ENCODE results near the gene KCNK5.
A peak's percentile ranks its signal among the peaks of the same experiment; 100 is the strongest.

KCNK5 gene

DNA sequence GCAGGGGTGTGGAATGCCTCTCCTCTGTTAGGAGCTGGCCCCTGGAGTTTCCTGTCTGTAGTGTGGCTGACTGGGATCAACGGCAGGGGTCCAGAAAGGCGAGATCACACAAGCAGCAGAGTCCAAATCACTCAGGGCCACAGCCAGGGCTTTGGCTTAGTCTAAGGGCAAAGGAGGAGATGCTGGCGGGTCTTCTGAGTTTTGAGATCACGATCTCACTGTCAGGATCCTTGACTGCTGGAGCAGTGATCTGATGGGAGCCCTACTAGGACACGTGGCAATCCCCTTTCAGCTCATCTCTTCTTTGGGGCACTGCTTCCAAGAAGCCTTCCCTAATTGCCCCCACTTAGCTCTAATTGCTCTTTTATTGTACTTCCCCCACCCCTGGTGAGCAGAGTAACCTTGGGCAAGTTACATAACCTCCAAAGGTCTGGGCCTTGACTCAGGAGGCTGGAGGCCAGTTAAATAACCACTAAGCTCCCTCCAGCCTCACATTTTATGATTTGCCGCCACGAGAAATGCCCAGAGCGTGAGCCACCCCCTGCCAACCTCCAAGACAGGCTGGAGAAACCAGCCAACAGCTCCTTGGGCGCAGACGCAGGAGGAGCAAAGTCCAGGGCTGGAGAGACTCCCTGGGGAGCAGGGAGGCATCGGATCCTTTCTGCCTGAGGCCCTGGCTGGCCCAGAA, 12.0 kb downstream of the KCNK5 start (continued):
- TF ChIP-seq, protein P1, sequence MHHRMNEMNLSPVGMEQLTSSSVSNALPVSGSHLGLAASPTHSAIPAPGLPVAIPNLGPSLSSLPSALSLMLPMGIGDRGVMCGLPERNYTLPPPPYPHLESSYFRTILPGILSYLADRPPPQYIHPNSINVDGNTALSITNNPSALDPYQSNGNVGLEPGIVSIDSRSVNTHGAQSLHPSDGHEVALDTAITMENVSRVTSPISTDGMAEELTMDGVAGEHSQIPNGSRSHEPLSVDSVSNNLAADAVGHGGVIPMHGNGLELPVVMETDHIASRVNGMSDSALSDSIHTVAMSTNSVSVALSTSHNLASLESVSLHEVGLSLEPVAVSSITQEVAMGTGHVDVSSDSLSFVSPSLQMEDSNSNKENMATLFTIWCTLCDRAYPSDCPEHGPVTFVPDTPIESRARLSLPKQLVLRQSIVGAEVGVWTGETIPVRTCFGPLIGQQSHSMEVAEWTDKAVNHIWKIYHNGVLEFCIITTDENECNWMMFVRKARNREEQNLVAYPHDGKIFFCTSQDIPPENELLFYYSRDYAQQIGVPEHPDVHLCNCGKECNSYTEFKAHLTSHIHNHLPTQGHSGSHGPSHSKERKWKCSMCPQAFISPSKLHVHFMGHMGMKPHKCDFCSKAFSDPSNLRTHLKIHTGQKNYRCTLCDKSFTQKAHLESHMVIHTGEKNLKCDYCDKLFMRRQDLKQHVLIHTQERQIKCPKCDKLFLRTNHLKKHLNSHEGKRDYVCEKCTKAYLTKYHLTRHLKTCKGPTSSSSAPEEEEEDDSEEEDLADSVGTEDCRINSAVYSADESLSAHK (tag by site-specific recombination; IDR thresholded peaks at IDR 0.05) = no peak
- TF ChIP-seq, protein P2, sequence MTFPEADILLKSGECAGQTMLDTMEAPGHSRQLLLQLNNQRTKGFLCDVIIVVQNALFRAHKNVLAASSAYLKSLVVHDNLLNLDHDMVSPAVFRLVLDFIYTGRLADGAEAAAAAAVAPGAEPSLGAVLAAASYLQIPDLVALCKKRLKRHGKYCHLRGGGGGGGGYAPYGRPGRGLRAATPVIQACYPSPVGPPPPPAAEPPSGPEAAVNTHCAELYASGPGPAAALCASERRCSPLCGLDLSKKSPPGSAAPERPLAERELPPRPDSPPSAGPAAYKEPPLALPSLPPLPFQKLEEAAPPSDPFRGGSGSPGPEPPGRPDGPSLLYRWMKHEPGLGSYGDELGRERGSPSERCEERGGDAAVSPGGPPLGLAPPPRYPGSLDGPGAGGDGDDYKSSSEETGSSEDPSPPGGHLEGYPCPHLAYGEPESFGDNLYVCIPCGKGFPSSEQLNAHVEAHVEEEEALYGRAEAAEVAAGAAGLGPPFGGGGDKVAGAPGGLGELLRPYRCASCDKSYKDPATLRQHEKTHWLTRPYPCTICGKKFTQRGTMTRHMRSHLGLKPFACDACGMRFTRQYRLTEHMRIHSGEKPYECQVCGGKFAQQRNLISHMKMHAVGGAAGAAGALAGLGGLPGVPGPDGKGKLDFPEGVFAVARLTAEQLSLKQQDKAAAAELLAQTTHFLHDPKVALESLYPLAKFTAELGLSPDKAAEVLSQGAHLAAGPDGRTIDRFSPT (tag by site-specific recombination; IDR thresholded peaks at IDR 0.05) = no peak
- TF ChIP-seq ZNF600 (tag by site-specific recombination; IDR thresholded peaks at IDR 0.05) (no peak), ZNF19 (tag by site-specific recombination; IDR thresholded peaks at IDR 0.05; ENCODE audit: low read depth) (no peak), ZNF423 (tag by site-specific recombination; IDR thresholded peaks at IDR 0.05) (peak; percentile 77), ZNF629 (tag by site-specific recombination; IDR thresholded peaks at IDR 0.05) (no peak), SCRT1 (tag by site-specific recombination; IDR thresholded peaks at IDR 0.05; ENCODE audit: borderline replicate concordance) (no peak), YY2 (tag by site-specific recombination; IDR thresholded peaks at IDR 0.05) (no peak), ZNF24 (tag by site-specific recombination; IDR thresholded peaks at IDR 0.05) (no peak), ZNF324 (tag by site-specific recombination; IDR thresholded peaks at IDR 0.05) (no peak), ZNF791 (tag by site-specific recombination; IDR thresholded peaks at IDR 0.05) (no peak), ZNF239 (tag by site-specific recombination; IDR thresholded peaks at IDR 0.05) (no peak), ZNF561 (tag by site-specific recombination; IDR thresholded peaks at IDR 0.05; ENCODE audit: borderline replicate concordance) (no peak), ZNF433 (tag by site-specific recombination; IDR thresholded peaks at IDR 0.05; ENCODE audit: low read depth) (no peak), ZNF404 (tag by site-specific recombination; IDR thresholded peaks at IDR 0.05) (no peak), ZNF747 (tag by site-specific recombination; IDR thresholded peaks at IDR 0.05) (no peak), GFI1B (tag by site-specific recombination; IDR thresholded peaks at IDR 0.05) (no peak), ZNF624 (tag by site-specific recombination; IDR thresholded peaks at IDR 0.05) (no peak), GLI2 (tag by site-specific recombination; IDR thresholded peaks at IDR 0.05; ENCODE audit: borderline replicate concordance, low read depth) (no peak), ZIC2 (tag by site-specific recombination; IDR thresholded peaks at IDR 0.05) (peak; percentile 85), ZNF664 (tag by site-specific recombination; IDR thresholded peaks at IDR 0.05) (peak; percentile 13; the same call in 1 of the 2 replicates), ZNF335 (tag by site-specific recombination; conservative IDR thresholded peaks at IDR 0.05) (no peak), ZNF211 (tag by site-specific recombination; IDR thresholded peaks at IDR 0.05; ENCODE audit: low read depth) (no peak)
- TF ChIP-seq, protein P3, sequence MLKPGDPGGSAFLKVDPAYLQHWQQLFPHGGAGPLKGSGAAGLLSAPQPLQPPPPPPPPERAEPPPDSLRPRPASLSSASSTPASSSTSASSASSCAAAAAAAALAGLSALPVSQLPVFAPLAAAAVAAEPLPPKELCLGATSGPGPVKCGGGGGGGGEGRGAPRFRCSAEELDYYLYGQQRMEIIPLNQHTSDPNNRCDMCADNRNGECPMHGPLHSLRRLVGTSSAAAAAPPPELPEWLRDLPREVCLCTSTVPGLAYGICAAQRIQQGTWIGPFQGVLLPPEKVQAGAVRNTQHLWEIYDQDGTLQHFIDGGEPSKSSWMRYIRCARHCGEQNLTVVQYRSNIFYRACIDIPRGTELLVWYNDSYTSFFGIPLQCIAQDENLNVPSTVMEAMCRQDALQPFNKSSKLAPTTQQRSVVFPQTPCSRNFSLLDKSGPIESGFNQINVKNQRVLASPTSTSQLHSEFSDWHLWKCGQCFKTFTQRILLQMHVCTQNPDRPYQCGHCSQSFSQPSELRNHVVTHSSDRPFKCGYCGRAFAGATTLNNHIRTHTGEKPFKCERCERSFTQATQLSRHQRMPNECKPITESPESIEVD (tag by site-specific recombination; IDR thresholded peaks at IDR 0.05) = no peak
- TF ChIP-seq, protein P4, sequence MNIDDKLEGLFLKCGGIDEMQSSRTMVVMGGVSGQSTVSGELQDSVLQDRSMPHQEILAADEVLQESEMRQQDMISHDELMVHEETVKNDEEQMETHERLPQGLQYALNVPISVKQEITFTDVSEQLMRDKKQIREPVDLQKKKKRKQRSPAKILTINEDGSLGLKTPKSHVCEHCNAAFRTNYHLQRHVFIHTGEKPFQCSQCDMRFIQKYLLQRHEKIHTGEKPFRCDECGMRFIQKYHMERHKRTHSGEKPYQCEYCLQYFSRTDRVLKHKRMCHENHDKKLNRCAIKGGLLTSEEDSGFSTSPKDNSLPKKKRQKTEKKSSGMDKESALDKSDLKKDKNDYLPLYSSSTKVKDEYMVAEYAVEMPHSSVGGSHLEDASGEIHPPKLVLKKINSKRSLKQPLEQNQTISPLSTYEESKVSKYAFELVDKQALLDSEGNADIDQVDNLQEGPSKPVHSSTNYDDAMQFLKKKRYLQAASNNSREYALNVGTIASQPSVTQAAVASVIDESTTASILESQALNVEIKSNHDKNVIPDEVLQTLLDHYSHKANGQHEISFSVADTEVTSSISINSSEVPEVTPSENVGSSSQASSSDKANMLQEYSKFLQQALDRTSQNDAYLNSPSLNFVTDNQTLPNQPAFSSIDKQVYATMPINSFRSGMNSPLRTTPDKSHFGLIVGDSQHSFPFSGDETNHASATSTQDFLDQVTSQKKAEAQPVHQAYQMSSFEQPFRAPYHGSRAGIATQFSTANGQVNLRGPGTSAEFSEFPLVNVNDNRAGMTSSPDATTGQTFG (tag by site-specific recombination; IDR thresholded peaks at IDR 0.05; ENCODE audit: borderline replicate concordance) = no peak
- TF ChIP-seq, protein P5, sequence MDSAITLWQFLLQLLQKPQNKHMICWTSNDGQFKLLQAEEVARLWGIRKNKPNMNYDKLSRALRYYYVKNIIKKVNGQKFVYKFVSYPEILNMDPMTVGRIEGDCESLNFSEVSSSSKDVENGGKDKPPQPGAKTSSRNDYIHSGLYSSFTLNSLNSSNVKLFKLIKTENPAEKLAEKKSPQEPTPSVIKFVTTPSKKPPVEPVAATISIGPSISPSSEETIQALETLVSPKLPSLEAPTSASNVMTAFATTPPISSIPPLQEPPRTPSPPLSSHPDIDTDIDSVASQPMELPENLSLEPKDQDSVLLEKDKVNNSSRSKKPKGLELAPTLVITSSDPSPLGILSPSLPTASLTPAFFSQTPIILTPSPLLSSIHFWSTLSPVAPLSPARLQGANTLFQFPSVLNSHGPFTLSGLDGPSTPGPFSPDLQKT (IDR thresholded peaks at IDR 0.05; ENCODE audit: borderline replicate concordance, low read depth, low read length) = no peak
- TF ChIP-seq, protein P6, sequence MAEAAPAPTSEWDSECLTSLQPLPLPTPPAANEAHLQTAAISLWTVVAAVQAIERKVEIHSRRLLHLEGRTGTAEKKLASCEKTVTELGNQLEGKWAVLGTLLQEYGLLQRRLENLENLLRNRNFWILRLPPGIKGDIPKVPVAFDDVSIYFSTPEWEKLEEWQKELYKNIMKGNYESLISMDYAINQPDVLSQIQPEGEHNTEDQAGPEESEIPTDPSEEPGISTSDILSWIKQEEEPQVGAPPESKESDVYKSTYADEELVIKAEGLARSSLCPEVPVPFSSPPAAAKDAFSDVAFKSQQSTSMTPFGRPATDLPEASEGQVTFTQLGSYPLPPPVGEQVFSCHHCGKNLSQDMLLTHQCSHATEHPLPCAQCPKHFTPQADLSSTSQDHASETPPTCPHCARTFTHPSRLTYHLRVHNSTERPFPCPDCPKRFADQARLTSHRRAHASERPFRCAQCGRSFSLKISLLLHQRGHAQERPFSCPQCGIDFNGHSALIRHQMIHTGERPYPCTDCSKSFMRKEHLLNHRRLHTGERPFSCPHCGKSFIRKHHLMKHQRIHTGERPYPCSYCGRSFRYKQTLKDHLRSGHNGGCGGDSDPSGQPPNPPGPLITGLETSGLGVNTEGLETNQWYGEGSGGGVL (tag by site-specific recombination; IDR thresholded peaks at IDR 0.05) = peak; percentile 71
- TF ChIP-seq, protein P7, sequence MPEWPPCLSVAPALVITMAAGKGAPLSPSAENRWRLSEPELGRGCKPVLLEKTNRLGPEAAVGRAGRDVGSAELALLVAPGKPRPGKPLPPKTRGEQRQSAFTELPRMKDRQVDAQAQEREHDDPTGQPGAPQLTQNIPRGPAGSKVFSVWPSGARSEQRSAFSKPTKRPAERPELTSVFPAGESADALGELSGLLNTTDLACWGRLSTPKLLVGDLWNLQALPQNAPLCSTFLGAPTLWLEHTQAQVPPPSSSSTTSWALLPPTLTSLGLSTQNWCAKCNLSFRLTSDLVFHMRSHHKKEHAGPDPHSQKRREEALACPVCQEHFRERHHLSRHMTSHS (tag by site-specific recombination; IDR thresholded peaks at IDR 0.05) = no peak

All from HEK293 (cell line).